WI38 (cell line): ENCODE results near the gene ATP2C2.
"Not testable (repeated sequence)": the region's sequence is repeated elsewhere in the genome, so short reads cannot be mapped to it uniquely, and the experiment has no call there.

Experiments
- H3K4me3 ChIP-seq: 2 replicates; pipeline ENCODE4 v1.5.1; 2011; ENCODE audit warnings: low read depth, mild to moderate bottlenecking, control low read depth, low read length
- CTCF ChIP-seq: IDR thresholded peaks from 2 replicates; pipeline ENCODE4 v1.5.1; 2012; ENCODE audit warnings: low read depth, mild to moderate bottlenecking, control low read depth, low read length

ATP2C2 gene

DNA sequence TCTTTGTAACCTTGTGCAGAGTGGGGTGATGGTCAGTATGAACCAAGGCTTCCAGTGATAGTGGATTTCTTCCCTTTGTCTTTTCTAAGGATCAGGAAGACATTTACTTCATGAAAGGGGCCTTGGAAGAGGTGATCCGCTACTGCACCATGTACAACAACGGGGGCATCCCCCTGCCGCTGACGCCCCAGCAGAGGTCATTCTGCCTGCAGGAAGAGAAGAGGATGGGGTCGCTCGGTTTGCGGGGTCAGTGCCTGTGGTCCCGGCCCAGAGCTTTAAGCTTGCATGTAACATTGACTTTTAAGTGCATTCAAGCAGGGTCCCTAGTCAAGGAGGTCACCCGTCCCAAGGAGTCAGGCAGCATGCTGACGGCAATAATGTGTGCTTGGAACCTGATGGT is 80.1 kb downstream of the ATP2C2 start:
- no peak overlapping the region for H3K4me3 ChIP-seq
- no peak for TF ChIP-seq CTCF

DNA sequence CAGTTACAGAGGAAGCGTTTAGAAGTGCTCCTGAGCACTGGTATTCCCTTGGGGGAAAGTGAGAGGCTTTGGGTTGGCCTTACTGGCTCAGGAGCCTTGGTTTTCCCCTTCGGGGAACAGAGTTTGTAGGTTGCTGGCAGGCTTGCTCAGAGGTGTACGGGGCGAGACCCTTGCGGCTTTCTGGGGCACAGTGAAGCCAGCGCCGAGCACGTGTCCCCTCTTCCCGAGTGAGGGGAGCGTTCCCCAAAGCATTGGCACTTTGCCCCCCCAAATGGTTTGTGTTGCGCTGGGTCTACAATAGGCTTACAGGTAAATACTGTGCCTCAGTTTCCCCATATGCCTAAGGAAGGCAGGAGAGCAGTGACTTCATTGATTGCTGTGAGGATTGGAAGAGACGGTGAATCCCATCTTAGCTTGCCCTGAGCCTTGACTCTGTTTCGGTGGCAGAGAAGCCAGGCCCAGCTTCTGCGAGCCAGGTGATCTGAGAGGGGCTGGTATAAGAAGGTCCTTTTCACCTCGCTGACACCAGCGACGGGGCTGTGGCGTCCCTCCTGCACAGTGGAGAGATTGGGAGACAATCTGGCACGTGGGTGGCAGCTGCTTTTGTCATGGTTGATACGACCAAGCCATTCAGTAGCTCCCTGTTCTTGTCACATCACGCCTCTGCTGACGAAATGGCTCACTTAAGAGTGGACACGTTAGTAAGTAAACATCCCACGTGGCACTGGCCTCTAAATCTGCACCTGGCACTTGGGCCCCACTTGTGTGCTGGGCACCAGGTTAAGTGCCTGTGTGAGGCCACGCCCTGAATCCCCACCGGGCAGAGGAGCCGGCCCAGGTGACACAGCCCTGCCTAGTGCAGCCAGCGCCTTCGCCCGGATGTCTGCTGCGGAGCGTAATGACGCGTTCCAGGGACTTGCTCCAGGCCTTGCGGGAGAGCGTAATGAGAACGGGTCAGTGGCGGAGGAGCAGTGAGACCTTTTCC is 81.1 kb downstream of the ATP2C2 start:
- no peak for TF ChIP-seq CTCF
- H3K4me3 ChIP-seq, result no peak overlapping the region

GRCh38 chr16:84450176-84450865 is 82.0 kb downstream of the ATP2C2 start:
- no peak for TF ChIP-seq CTCF
- no peak overlapping the region for H3K4me3 ChIP-seq

GRCh38 chr16:84451010-84451676 is 82.8 kb downstream of the ATP2C2 start:
- H3K4me3 ChIP-seq, result not testable (repeated sequence)

- H3K4me3 ChIP-seq, result no peak overlapping the region
- TF ChIP-seq CTCF, result no peak
These were observed 83.4 kb downstream of the ATP2C2 start for GRCh38 chr16:84451781-84452180.

DNA sequence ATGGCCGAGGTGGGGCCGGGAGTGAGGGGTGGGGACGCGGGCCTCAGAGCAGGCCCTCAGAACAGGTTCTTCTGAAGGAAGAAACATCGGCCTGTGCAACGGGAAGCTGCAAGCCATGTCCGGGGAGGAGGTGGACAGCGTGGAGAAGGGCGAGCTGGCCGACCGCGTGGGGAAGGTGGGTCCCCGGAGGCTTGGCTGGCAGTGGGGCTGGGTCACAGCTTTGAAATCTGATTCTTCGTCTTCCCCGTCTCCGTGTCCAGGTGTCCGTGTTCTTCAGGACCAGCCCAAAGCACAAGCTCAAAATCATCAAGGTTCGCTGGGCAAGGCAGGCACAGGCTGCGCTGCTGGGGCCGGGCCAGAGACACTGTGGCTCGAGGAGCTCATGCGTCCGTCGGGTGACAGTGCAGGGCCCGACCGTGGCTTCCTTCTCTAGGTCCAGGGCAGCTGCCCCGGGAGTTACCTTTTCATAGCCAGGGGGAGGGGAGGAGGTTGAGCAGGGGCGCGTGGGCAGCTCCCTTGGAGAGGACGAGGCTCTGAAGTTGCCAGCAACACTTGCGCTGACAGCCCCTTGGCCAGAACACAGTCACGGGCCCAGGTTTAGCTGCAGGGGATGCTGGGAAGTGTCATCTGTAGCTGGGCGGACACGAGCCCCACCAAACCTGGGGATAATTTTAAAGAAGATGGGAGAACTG is 84.9 kb downstream of the ATP2C2 start:
- no peak overlapping the region for H3K4me3 ChIP-seq
- no peak for TF ChIP-seq CTCF

- TF ChIP-seq CTCF, result no peak
- H3K4me3 ChIP-seq, result no peak overlapping the region
These were observed 86.3 kb downstream of the ATP2C2 start for GRCh38 chr16:84454611-84455010.
